HepG2 (cell line): Measurements from ENCODE around the gene TAAR9. TPM values are rescaled to one million over a fixed set of nuclear protein-coding genes. Genes with fewer than 3 reads are reported as not detected.

Experiments used
- ESRRA ChIP-seq: sonication (generic); formaldehyde crosslinking; IDR thresholded peaks from 2 replicates; pipeline ENCODE4 v1.5.1; 2020; ENCODE audit warnings: mild to moderate bottlenecking, low read depth, missing genetic modification reagents
- GABPA ChIP-seq, 2 experiments: IDR thresholded peaks; 2 replicates each; pipeline ENCODE4 v1.6.1; 2011 to 2016; ENCODE audit warnings: low read depth in 2 of 2, low read length in 1 of 2, missing biosample characterization in 1 of 2, missing genetic modification characterization in 1 of 2
- HNF4G ChIP-seq, 2 experiments: sonication (generic) in 1 of 2; formaldehyde crosslinking in 1 of 2; IDR thresholded peaks; 2 replicates each; pipeline versions ENCODE4 v1.4.0 to v1.6.1; 2011 to 2020; ENCODE audit warnings: borderline replicate concordance in 2 of 2, low read depth in 2 of 2, mild to moderate bottlenecking in 2 of 2, low read length in 1 of 2, missing genetic modification reagents in 1 of 2, moderate library complexity in 1 of 2
- HOXA5 ChIP-seq: sonication (generic); formaldehyde crosslinking; IDR thresholded peaks from 2 replicates; pipeline ENCODE4 v1.4.0; 2020; ENCODE audit warnings: missing genetic modification reagents
- MAZ ChIP-seq, 2 experiments: sonication (generic) in 1 of 2; formaldehyde crosslinking in 1 of 2; IDR thresholded peaks; 2 replicates each; pipeline versions ENCODE4 v1.5.0 to v1.6.1; 2012 to 2020; ENCODE audit warnings: low read depth in 2 of 2, mild to moderate bottlenecking in 2 of 2, borderline replicate concordance in 1 of 2, improper control_type of control experiment in 1 of 2, low read length in 1 of 2, missing genetic modification reagents in 1 of 2, moderate library complexity in 1 of 2
- NFRKB ChIP-seq: fragments of 450-650 bp; IDR thresholded peaks from 2 replicates; pipeline ENCODE4 v1.6.1; 2017
- THAP11 ChIP-seq: IDR thresholded peaks from 2 replicates; pipeline ENCODE4 v1.6.1; 2016; ENCODE audit warnings: missing biosample characterization, missing genetic modification reagents
- ZNF318 ChIP-seq: sonication (generic); formaldehyde crosslinking; IDR thresholded peaks from 2 replicates; pipeline ENCODE4 v1.4.0; 2020; ENCODE audit warnings: mild to moderate bottlenecking, missing genetic modification reagents
- ZZZ3 ChIP-seq: sonication (generic); formaldehyde crosslinking; IDR thresholded peaks from 2 replicates; pipeline ENCODE4 v1.4.0; 2020; ENCODE audit warnings: missing genetic modification reagents, mild to moderate bottlenecking, borderline replicate concordance
- polyA plus RNA-seq, 8 experiments: library from polyadenylated mRNA; depleted of rRNA in 3 of 8; stranded (reverse) in 7 of 8; unstranded in 1 of 8; fragments of >200 nt; fragmentation: Illumina TruSeq in 4 of 8; extraction: Trizol in 4 of 8; gene quantifications; 2 replicates each; pipeline versions ENCODE4 v1.2.1 to v1.2.3, GENCODE V29; 2011 to 2016; ENCODE audit warnings: low read depth in 4 of 8, missing spikeins in 1 of 8, mixed read lengths in 1 of 8; ENCODE audit not compliant: insufficient read depth in 1 of 8
- total RNA-seq, 5 experiments: library from RNA; depleted of rRNA; stranded (reverse); fragments of >200 nt; fragmentation: Illumina TruSeq; extraction: Trizol; gene quantifications; 2 replicates each; pipeline ENCODE4 v1.2.3, GENCODE V29; 2016; ENCODE audit warnings: low read depth in 1 of 5
- TF ChIP-seq, protein P1 (sequence below): sonication (generic); formaldehyde crosslinking; IDR thresholded peaks from 2 replicates; pipeline ENCODE4 v1.4.0; 2020; ENCODE audit warnings: missing genetic modification reagents
- TF ChIP-seq, protein P2 (sequence below): conservative IDR thresholded peaks from 2 replicates; pipeline ENCODE4 v1.6.1; 2018; ENCODE audit warnings: missing genetic modification reagents
- TF ChIP-seq, protein P3 (sequence below): sonication (generic); formaldehyde crosslinking; IDR thresholded peaks from 2 replicates; pipeline ENCODE4 v1.8.1; 2023; ENCODE audit warnings: missing genetic modification reagents, inconsistent platforms, borderline replicate concordance

The TAAR9 gene
- total and polyA plus RNA-seq, 2 of the 13 experiments (the other 11 are each of a cell fraction or from before 2014, with no cell fraction given), result 0.07 TPM; not detected in 1

GRCh38 chr6:132512638-132513632 is 25.1 kb upstream of the TAAR9 start, which contains the start of gene STX7 (continued):
- TF ChIP-seq, protein P1, sequence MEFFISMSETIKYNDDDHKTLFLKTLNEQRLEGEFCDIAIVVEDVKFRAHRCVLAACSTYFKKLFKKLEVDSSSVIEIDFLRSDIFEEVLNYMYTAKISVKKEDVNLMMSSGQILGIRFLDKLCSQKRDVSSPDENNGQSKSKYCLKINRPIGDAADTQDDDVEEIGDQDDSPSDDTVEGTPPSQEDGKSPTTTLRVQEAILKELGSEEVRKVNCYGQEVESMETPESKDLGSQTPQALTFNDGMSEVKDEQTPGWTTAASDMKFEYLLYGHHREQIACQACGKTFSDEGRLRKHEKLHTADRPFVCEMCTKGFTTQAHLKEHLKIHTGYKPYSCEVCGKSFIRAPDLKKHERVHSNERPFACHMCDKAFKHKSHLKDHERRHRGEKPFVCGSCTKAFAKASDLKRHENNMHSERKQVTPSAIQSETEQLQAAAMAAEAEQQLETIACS (CRISPR knock-in tag), result peak; percentile 80
- TF ChIP-seq ZZZ3 (CRISPR knock-in tag), result no peak
- TF ChIP-seq MAZ (IDR thresholded peaks at IDR 0.05; ENCODE audit: borderline replicate concordance, low read depth, low read length), result peak; percentile 52; the same call in 1 of the 2 replicates
- peak; percentile 96 for TF ChIP-seq MAZ (CRISPR knock-in tag; IDR thresholded peaks at IDR 0.05; ENCODE audit: low read depth)
- peak; percentile 75; the same call in 1 of the 2 replicates for TF ChIP-seq ZNF318 (CRISPR knock-in tag)
- TF ChIP-seq, protein P2, sequence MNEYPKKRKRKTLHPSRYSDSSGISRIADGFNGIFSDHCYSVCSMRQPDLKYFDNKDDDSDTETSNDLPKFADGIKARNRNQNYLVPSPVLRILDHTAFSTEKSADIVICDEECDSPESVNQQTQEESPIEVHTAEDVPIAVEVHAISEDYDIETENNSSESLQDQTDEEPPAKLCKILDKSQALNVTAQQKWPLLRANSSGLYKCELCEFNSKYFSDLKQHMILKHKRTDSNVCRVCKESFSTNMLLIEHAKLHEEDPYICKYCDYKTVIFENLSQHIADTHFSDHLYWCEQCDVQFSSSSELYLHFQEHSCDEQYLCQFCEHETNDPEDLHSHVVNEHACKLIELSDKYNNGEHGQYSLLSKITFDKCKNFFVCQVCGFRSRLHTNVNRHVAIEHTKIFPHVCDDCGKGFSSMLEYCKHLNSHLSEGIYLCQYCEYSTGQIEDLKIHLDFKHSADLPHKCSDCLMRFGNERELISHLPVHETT (CRISPR knock-in tag), result no peak
- TF ChIP-seq, protein P3, sequence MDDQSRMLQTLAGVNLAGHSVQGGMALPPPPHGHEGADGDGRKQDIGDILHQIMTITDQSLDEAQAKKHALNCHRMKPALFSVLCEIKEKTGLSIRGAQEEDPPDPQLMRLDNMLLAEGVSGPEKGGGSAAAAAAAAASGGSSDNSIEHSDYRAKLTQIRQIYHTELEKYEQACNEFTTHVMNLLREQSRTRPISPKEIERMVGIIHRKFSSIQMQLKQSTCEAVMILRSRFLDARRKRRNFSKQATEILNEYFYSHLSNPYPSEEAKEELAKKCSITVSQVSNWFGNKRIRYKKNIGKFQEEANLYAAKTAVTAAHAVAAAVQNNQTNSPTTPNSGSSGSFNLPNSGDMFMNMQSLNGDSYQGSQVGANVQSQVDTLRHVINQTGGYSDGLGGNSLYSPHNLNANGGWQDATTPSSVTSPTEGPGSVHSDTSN, result peak; percentile 80; the same call in 1 of the 2 replicates
- peak; percentile 75 for TF ChIP-seq ESRRA (CRISPR knock-in tag)
- no peak for TF ChIP-seq GABPA (IDR thresholded peaks at IDR 0.05; ENCODE audit: low read depth, low read length)
- no peak; the same call in 1 of the 2 replicates for TF ChIP-seq GABPA (CRISPR knock-in tag; IDR thresholded peaks at IDR 0.05; ENCODE audit: low read depth)
- TF ChIP-seq HOXA5 (CRISPR knock-in tag), result peak; percentile 95
- TF ChIP-seq THAP11 (CRISPR knock-in tag), result peak; percentile 52
- TF ChIP-seq HNF4G (IDR thresholded peaks at IDR 0.05; ENCODE audit: borderline replicate concordance, low read depth, low read length), result no peak
- TF ChIP-seq HNF4G (CRISPR knock-in tag; IDR thresholded peaks at IDR 0.05; ENCODE audit: borderline replicate concordance, low read depth), result peak; percentile 72; the same call in 1 of the 2 replicates
- TF ChIP-seq NFRKB, result no peak
